DMS53 treated with DMSO at 0.1 percent for 48 hours (cell line): ENCODE measurements around the gene STX1B.

ENCODE experiments used
- DNase-seq: peaks from one replicate; lab custom pipeline; 2025; ENCODE audit not compliant: unreplicated experiment; lab: John Stamatoyannopoulos, UW

STX1B gene

DNA sequence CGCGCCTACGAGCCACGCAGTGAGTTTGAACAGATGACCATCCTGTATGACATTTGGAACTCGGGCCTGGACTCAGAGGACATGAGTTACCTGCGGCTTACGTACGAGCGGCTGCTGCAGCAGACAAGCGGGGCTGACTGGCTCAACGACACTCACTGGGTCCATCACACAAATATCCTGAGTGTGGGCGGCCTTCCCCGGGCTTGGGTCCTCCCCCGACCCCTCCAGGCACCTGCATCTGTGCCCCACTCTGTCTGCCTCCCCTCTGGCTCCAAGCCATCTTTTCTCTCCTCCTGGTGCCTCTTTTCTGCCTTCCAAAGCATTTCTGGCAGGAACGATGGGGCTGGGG, 30.4 kb downstream of the STX1B start:
- DNase-seq: no peak

DNA sequence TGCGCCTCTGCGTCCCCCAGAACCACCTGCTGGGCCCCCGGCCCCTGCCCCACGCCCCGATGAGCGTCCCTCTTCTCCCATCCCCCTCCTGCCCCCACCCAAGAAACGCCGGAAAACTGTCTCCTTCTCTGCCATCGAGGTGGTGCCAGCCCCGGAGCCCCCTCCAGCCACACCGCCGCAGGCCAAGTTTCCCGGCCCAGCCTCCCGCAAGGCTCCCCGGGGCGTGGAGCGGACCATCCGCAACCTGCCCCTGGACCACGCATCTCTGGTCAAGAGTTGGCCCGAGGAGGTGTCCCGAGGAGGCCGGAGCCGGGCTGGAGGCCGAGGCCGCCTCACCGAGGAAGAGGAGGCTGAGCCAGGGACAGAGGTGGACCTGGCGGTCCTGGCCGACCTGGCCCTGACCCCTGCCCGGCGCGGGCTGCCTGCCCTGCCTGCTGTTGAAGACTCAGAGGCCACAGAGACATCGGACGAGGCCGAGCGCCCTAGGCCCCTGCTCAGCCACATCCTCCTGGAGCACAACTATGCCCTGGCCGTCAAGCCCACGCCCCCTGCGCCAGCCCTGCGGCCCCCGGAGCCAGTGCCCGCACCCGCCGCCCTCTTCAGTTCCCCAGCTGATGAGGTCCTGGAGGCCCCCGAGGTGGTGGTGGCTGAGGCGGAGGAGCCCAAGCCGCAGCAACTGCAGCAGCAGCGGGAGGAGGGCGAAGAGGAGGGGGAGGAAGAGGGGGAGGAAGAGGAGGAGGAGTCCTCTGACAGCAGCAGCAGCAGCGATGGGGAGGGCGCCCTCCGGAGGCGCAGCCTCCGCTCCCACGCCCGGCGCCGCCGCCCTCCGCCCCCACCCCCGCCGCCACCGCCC, 31.0 kb downstream of the STX1B start:
- DNase-seq: no peak

DNA sequence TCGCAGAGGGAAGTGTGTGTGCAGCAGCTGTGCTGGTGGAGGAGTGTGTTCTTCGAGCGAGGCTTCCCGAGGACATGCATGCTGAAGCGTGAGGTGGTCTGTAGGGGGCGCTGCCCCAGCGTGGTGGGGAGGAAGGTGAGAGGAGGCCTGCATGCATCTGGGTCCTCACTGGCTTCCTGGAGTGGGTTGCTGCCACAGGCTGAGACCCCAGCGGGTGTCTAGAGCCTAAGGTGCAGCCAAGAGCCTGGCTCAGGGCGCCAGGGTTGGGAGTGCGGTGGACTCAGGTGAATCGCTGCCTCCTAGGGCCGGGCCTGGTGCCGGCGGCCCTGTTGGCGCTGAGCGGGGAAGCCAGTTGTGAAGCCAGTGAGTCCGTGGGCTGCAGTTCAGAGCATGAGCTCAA, 32.9 kb downstream of the STX1B start:
- DNase-seq: no peak

GRCh38 chr16:30976486-30976885, 34.0 kb downstream of the STX1B start:
- no peak for DNase-seq

DNA sequence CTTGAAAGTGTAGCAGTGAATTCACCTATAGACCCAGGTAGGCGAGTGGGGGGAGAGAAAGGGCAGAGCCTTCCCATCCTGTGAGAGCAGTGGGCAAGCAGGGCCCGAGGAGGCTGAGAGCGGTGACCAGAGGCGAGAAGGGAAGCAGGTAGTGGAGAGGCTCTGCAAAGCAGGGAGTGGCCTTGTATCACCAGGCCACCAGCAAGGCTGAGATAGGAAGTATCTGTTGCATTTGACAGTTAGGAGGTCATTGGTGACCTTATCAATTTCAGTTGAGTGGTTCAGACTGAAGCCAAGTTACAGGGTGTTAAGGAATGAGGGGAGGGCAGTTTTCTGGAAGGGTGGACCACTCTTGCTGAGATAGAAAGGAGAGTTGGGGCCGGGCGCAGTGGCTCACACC, 36.1 kb downstream of the STX1B start:
- DNase-seq: no peak

DNA sequence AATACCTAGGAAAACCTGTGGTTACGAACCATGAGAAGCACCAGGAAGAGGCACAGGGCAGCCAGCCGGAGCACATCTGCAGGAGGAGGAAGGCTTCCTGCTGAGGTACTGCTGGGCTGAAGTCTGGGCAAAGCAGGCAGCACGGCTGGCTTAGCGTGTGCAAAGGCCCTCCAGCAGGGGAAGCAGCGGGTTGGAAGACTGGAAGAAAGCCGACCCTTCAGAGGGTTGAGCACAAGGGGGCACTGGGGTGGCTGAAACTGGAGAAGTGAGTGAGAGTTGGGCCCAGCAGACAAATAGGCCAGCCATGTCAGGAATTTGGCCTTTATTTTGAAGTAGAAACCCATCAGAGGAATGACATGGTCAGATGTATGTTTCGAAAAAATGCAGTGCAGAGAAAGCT, 37.6 kb downstream of the STX1B start:
- no peak for DNase-seq

- no peak for DNase-seq
Measured at GRCh38 chr16:30971298-30971697, 39.1 kb downstream of the STX1B start.

DNA sequence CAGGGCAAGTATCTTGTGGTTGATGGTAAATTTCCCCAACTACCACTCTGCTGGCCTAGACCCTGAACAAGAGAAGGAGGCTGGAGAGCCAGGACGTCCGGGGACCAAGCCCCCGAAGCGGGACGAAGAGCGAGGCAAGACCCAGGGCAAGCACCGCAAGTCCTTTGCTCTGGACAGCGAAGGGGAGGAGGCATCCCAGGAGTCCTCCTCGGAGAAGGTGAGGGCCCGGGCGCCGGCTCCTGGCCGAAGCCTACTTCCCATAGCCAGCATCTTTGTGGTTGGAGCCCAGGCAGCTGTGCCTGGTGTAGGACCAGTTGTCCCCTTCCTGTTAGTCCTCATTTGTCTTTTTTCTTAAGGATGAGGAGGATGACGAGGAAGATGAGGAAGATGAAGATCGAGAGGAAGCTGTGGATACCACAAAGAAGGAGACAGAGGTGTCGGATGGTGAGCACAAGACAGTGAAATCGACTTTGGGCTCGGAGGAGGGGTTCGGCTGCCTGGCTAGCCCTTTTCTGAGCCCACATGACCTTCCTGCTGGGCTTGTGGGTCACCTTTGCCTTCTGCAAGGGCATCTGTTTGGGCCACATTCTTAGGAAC, 41.1 kb downstream of the STX1B start:
- DNase-seq: no peak

- no peak for DNase-seq
Measured at GRCh38 chr16:30967795-30968194, 42.6 kb downstream of the STX1B start.

- no peak for DNase-seq
Measured at GRCh38 chr16:30966033-30966619, 44.3 kb downstream of the STX1B start.

GRCh38 chr16:30965436-30965835, 45.0 kb downstream of the STX1B start:
- DNase-seq: no peak

DNA sequence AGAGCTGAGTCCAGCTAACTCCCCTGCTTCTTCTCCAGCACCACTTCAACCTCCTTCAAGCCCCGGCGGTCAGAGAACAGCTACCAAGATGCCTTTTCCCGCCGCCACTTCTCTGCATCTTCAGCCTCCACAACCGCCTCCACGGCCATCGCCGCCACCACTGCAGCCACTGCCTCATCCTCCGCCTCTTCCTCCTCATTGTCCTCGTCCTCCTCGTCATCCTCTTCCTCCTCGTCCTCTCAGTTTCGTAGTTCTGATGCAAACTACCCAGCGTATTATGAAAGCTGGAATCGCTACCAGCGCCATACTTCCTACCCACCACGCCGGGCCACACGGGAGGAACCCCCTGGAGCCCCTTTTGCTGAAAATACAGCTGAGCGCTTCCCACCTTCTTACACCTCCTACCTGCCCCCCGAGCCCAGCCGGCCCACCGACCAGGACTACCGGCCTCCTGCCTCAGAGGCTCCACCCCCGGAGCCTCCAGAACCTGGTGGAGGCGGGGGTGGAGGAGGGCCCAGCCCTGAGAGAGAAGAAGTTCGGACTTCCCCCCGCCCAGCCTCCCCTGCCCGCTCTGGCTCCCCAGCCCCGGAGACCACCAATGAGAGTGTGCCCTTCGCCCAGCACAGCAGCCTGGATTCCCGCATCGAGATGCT, 45.7 kb downstream of the STX1B start:
- DNase-seq: no peak

GRCh38 chr16:30963925-30964511, 46.4 kb downstream of the STX1B start:
- no peak for DNase-seq

GRCh38 chr16:30961384-30961783, 49.1 kb downstream of the STX1B start:
- DNase-seq: no peak

DNA sequence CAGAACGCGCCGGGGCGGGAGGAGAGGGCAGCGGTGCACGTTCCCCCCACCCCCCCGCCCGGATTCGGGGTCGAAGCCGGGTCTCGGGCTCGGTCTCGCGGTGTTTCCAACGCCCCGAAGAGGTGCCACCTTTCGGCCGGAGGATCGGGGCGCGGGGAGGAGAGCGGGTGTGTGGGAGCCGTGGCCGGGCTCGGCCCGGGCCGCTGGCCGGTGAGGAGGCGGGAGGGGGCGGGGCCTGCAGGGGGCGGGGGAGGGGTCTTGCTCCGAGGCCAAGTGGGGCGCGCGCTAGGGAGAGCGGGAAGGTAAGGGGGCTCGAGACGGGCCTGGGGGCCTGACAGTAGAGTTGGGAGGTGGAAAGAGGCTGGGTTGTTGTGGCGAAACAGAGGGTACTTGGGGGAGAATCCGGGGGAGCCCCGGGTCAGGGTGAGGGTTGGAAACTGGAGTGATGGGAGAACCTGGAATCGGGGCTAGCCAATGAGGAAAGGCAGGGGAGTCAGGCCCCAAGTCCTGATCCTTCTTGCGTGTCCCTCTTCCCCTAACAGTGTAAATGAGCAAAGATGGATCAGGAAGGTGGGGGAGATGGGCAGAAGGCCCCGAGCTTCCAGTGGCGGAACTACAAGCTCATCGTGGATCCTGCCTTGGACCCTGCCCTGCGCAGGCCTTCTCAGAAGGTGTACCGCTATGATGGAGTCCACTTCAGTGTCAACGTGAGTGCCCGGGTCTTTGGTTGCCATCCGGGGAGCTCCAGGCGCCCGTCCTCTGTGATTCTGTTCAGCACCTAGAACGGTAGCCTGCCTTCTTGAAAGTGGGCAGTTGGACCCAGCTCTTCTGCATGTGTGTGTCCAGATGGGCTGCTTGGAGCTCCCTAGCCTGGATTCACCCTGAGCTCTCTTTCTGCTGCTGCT, 52.0 kb downstream of the STX1B start:
- no peak for DNase-seq

DNA sequence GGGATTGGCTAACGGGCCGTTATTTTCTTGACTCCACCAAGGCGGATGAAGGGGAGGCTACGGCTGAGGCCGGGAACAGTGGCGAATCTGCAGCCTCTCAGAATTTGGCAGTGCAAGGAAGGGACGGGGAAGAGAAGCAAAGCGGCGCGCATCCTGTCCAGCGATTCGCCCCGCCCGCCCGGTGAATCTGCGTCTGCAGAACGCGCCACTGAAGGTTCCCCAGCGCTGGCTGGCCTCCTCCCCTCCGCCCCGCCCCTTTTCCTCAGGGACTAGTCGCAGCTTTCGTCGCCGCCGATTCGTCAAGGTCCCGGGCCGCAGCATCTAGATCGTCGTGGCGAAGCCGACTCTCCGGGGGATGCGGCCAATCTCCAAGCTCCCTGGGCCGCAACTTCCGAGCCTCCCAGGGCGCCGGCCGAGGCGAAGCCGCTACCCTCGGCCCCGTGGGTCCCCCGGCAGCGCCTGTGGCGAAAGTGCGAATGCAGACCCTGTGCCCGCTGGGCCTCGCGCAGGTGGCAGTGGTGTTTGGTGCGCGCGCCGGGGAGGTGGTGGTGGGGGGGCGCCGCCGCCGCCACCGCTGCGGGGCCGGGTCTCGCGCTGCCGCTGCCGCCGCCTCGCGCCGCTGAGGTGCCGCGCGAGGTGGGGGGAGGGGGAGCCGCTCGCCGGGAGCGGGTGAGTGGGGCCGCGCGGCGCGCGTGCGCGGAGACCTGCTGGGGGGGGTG, 52.8 kb downstream of the STX1B start, which contains the start of gene SETD1A:
SETD1A (plus strand) TSS at position 299 of the 719 bp plus-strand sequence. CDS start 978 bp downstream, outside the sequence.
- peak; percentile 79 for DNase-seq

DNA sequence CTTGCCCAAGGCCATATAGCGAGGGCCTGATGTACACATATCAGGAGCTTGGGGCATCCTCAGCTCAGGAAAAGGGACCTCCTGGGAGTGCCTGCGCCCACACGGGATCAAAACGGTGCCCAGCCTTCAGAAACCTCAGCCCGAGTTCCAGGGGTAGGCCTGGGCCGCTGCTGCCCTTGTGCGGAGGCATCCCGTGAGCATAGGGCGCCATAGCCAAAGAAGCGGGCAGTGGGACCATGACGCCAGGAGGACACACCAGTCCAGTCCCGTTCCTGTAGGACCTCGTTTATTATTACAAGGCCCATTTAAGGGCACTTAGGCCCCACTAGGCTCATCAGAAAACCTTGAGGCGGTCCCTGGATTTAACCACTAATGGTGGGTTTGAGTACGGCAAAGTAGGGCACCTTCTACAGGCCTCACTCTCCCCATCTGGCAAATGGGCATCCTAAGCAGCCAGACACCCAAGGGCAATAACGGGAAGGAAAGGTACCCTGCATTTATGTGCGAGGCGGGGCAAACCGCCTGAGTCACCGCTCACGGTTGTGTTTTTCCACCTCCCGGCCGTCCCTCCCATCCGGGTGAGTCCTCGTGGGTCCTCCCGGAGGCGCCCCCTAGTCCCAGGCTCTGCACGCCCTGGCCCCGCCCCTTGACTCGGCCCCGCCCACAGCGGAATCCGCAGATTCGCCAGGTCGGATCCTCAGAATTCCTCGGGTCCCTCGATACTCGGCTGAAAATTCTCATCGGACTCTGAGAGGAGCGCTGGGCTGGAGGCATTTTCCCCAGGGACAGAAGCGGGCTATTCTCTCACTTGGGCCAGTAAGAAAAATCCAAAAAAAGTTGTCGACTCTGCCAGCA, 53.6 kb downstream of the STX1B start:
- peak; percentile 34 for DNase-seq

GRCh38 chr16:30954993-30955392, 55.4 kb downstream of the STX1B start:
- no peak for DNase-seq
